ENCODE data around the gene NADSYN1.

GRCh38 chr11:71441251-71441650 lies 11.8 kb upstream of the NADSYN1 start:
- TF ChIP-seq POLR2A (IDR thresholded peaks at IDR 0.05) (no peak), CTCF (IDR thresholded peaks at IDR 0.05) (no peak)
